Measurements from ENCODE around the gene ZDHHC22. TPM values are rescaled to one million over a fixed set of nuclear protein-coding genes. Genes with fewer than 3 reads are reported as not detected.

ZDHHC22 gene
- total RNA-seq, 1 donor from 2014 or later, result 0.16 TPM

- no peak for DNase-seq (ENCODE audit: extremely low spot score, unreplicated experiment)
- H3K27me3 Mint-ChIP-seq (ENCODE audit: unreplicated experiment), result peaks cover 21% of the 10 kb centered on the region
- no peak overlapping the region for H3K4me3 Mint-ChIP-seq (ENCODE audit: unreplicated experiment)
- peaks cover 13% of the 10 kb centered on the region for H3K9me3 Mint-ChIP-seq (ENCODE audit: unreplicated experiment)
- TF ChIP-seq CTCF (IDR thresholded peaks at IDR 0.05), result no peak
- no peak overlapping the region for H3K27ac Mint-ChIP-seq (ENCODE audit: unreplicated experiment)
- H3K4me1 Mint-ChIP-seq (ENCODE audit: unreplicated experiment), result no peaks in the 10 kb centered on the region
- H3K36me3 Mint-ChIP-seq (ENCODE audit: unreplicated experiment), result no peaks in the 10 kb centered on the region
Measured at GRCh38 chr14:77172916-77173315, 31.3 kb upstream of the ZDHHC22 start.

- Mint-ChIP-seq H3K36me3 (ENCODE audit: unreplicated experiment) (no peaks in the 10 kb centered on the region), H3K4me3 (ENCODE audit: unreplicated experiment) (no peak overlapping the region), H3K4me1 (ENCODE audit: unreplicated experiment) (no peaks in the 10 kb centered on the region), H3K27ac (ENCODE audit: unreplicated experiment) (no peak overlapping the region), H3K27me3 (ENCODE audit: unreplicated experiment) (peaks cover 19% of the 10 kb centered on the region), H3K9me3 (ENCODE audit: unreplicated experiment) (peaks cover 13% of the 10 kb centered on the region)
- no peak for TF ChIP-seq CTCF (IDR thresholded peaks at IDR 0.05)
- no peak for DNase-seq (ENCODE audit: extremely low spot score, unreplicated experiment)
Measured at GRCh38 chr14:77170045-77170444, 28.5 kb upstream of the ZDHHC22 start.

- Mint-ChIP-seq H3K27me3 (ENCODE audit: unreplicated experiment) (peaks cover 29% of the 10 kb centered on the region), H3K36me3 (ENCODE audit: unreplicated experiment) (no peaks in the 10 kb centered on the region), H3K9me3 (ENCODE audit: unreplicated experiment) (no peaks in the 10 kb centered on the region), H3K27ac (ENCODE audit: unreplicated experiment) (no peak overlapping the region), H3K4me1 (ENCODE audit: unreplicated experiment) (peaks cover 5% of the 10 kb centered on the region), H3K4me3 (ENCODE audit: unreplicated experiment) (no peak overlapping the region)
- TF ChIP-seq CTCF (IDR thresholded peaks at IDR 0.05), result no peak
- DNase-seq (ENCODE audit: extremely low spot score, unreplicated experiment), result no peak
Measured at GRCh38 chr14:77161011-77161410, 19.4 kb upstream of the ZDHHC22 start.

GRCh38 chr14:77158882-77159255, 17.3 kb upstream of the ZDHHC22 start:
- no peak for DNase-seq (ENCODE audit: extremely low spot score, unreplicated experiment)
- no peak overlapping the region for H3K27ac Mint-ChIP-seq (ENCODE audit: unreplicated experiment)
- no peaks in the 10 kb centered on the region for H3K36me3 Mint-ChIP-seq (ENCODE audit: unreplicated experiment)
- no peaks in the 10 kb centered on the region for H3K9me3 Mint-ChIP-seq (ENCODE audit: unreplicated experiment)
- peaks cover 5% of the 10 kb centered on the region for H3K4me1 Mint-ChIP-seq (ENCODE audit: unreplicated experiment)
- H3K4me3 Mint-ChIP-seq (ENCODE audit: unreplicated experiment), result no peak overlapping the region
- no peak for TF ChIP-seq CTCF (IDR thresholded peaks at IDR 0.05)
- peaks cover 34% of the 10 kb centered on the region for H3K27me3 Mint-ChIP-seq (ENCODE audit: unreplicated experiment)

DNA sequence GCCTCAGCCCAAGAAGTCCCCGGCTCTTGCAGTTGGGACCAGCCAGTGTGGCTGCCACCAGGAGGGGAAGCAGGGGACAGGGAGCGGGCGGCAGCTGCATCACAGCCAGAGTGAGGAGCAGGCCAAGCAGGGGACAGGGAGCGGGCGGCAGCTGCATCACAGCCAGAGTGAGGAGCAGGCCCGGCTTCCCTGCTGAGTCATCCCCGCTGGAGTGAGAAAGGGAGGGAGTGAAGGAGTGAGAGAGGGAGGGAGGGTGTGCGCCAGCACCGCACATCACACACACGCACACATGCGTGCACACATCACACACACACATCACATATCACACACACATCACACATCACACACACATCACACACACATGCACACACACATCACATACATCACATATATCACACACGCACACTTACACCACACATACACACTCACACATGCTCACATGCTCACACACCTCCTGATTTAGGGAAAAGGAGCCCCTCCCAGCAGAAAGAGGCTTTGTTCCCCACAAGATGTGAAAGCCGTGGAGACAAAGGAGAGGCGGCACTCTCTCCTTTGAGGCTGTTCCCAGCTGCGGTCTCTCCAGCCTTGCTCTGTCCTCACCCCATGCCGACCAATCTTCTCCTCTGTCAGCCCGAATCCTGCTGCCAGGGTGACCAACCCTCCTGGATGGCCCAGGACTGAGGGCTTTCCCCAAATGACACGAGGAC, 16.7 kb upstream of the ZDHHC22 start:
- DNase-seq (ENCODE audit: extremely low spot score, unreplicated experiment), result no peak
- Mint-ChIP-seq H3K9me3 (ENCODE audit: unreplicated experiment) (no peaks in the 10 kb centered on the region), H3K36me3 (ENCODE audit: unreplicated experiment) (no peaks in the 10 kb centered on the region), H3K27ac (ENCODE audit: unreplicated experiment) (no peak overlapping the region), H3K4me1 (ENCODE audit: unreplicated experiment) (peaks cover 5% of the 10 kb centered on the region), H3K4me3 (ENCODE audit: unreplicated experiment) (no peak overlapping the region), H3K27me3 (ENCODE audit: unreplicated experiment) (peaks cover 39% of the 10 kb centered on the region)
- TF ChIP-seq CTCF (IDR thresholded peaks at IDR 0.05), result no peak

All from osteocyte (in vitro differentiated cells).